ENCODE results near the gene TGM2. TPM values are rescaled to one million over a fixed set of nuclear protein-coding genes. Genes with fewer than 3 reads are reported as not detected.

The TGM2 gene
- total RNA-seq, 1 donor from 2014 or later = 135 TPM

DNA sequence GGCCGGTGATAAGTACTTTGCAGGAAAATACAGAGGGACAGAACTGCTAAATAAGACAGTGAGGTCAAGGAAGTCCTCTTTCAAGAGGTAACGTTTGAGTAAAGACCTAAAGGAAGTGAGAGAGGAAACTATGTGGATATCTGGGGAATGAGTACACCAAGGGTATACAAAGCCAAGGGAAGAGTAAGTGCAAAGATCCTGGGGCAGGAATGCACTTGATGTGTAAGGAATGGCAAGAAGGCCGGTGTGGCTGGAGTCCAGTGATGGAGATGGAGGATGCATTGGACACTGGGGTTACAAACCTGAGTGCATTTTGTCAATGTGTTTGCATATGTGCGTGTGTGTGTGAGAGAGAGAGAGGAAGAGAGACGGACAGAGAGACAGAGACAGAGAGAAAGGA is 32.1 kb upstream of the TGM2 start:
- Histone ChIP-seq H3K27me3 (ENCODE audit: control insufficient read depth, insufficient read depth, low read length) (no peaks in the 10 kb centered on the region), H3K36me3 (ENCODE audit: control insufficient read depth, insufficient read depth, low read length) (no peaks in the 10 kb centered on the region), H3K4me3 (ENCODE audit: low read depth, low read length) (no peak overlapping the region)
- TF ChIP-seq, protein P1, sequence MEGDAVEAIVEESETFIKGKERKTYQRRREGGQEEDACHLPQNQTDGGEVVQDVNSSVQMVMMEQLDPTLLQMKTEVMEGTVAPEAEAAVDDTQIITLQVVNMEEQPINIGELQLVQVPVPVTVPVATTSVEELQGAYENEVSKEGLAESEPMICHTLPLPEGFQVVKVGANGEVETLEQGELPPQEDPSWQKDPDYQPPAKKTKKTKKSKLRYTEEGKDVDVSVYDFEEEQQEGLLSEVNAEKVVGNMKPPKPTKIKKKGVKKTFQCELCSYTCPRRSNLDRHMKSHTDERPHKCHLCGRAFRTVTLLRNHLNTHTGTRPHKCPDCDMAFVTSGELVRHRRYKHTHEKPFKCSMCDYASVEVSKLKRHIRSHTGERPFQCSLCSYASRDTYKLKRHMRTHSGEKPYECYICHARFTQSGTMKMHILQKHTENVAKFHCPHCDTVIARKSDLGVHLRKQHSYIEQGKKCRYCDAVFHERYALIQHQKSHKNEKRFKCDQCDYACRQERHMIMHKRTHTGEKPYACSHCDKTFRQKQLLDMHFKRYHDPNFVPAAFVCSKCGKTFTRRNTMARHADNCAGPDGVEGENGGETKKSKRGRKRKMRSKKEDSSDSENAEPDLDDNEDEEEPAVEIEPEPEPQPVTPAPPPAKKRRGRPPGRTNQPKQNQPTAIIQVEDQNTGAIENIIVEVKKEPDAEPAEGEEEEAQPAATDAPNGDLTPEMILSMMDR (IDR thresholded peaks at IDR 0.05; ENCODE audit: insufficient read depth, low read length, poor library complexity, severe bottlenecking) = no peak
- no peak for DNase-seq (ENCODE audit: low read depth)

DNA sequence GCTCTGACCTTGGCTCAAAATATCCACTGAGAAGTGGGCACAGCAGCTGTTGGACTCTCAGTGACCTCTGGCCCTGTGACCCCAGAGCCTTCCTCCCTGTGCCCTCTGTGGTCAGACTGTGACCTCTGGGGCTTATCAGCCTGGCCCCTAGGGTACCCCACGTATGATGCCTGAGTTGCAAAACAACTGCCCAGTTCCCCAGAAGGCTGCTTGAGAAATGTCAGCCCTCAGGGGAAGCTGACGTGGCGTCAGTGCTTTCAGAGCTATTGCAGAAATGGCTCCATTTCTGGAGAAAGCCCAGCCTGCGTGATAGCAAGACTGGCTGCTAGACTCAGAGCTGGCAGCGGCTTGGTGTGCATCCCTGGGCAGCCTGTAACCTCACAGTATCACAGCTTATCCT is 31.5 kb upstream of the TGM2 start:
- Histone ChIP-seq H3K36me3 (ENCODE audit: control insufficient read depth, insufficient read depth, low read length) (no peaks in the 10 kb centered on the region), H3K27me3 (ENCODE audit: control insufficient read depth, insufficient read depth, low read length) (no peaks in the 10 kb centered on the region), H3K4me3 (ENCODE audit: low read depth, low read length) (no peak overlapping the region)
- TF ChIP-seq, protein P1 (IDR thresholded peaks at IDR 0.05; ENCODE audit: insufficient read depth, low read length, poor library complexity, severe bottlenecking) = no peak
- DNase-seq (ENCODE audit: low read depth) = no peak

DNA sequence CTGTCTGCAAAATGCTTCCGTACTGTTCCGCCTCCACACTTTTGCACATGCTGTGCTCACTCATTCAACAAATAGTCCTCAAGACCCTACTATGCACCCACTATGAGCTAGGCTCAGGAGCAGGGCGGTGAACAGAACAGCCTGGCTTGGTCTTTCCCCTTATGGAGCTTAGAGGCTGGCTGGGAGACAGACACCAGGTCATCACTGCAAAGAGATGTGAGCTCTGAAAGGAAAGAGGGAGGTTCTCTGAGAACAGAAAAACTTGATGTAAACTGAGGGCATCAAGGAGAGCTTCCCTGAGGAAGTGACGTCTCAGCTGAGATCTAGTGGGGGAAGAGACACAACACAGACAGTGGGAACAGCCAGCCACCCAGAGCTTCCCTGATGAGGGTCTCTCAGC is 31.0 kb upstream of the TGM2 start:
- H3K4me3 ChIP-seq (ENCODE audit: low read depth, low read length) = no peak overlapping the region
- TF ChIP-seq, protein P1 (IDR thresholded peaks at IDR 0.05; ENCODE audit: insufficient read depth, low read length, poor library complexity, severe bottlenecking) = no peak
- H3K36me3 ChIP-seq (ENCODE audit: control insufficient read depth, insufficient read depth, low read length) = no peaks in the 10 kb centered on the region
- DNase-seq (ENCODE audit: low read depth) = no peak
- no peaks in the 10 kb centered on the region for H3K27me3 ChIP-seq (ENCODE audit: control insufficient read depth, insufficient read depth, low read length)

DNA sequence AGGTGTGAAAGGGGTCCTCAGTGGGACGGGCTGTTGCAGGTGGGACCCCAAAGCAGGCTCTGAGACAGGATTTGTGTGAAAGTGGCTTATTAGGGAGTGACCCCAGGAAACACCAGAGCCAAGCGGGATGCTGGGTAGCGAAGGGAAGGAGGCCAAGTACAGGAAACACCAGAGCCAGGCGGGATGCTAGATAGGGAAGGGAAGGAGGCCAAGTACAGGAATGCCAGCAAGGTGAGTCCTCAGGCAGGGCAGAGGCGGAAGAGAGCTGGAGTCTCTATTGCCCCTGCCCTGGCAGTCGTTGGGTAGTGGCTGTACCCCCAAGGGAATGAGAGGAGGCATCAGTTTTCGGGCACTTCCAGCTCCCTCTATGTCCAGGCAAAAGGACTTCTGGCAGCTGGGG is 30.5 kb upstream of the TGM2 start:
- Histone ChIP-seq H3K36me3 (ENCODE audit: control insufficient read depth, insufficient read depth, low read length) (no peaks in the 10 kb centered on the region), H3K27me3 (ENCODE audit: control insufficient read depth, insufficient read depth, low read length) (no peaks in the 10 kb centered on the region), H3K4me3 (ENCODE audit: low read depth, low read length) (no peak overlapping the region)
- TF ChIP-seq, protein P1 (IDR thresholded peaks at IDR 0.05; ENCODE audit: insufficient read depth, low read length, poor library complexity, severe bottlenecking) = no peak
- DNase-seq (ENCODE audit: low read depth) = no peak

DNA sequence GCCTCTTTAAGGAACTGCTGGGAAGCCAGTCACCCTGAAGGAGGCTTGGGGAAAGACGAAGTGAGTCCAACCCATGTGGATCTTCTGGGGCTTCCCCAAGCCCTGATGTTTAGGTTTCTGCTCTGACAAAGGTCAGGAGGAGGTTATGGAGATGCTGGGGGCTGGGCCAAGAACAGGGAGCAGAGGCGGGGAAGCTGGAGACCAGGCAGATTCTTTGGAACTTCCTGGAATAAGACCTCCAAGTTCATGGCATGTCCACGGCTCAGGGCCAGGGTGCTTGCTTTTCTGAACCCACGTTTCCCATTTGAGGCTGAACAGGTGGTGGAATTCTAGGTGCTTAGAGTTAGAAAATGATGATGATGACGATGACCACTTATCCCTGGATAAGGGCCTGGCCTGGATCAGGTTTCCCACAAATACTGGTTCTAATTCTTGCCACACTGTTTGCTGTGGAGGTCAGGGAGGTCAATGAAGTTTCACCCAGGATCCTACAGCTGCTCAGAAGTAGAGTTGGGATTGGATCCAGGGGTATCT is 30.0 kb upstream of the TGM2 start:
- Histone ChIP-seq H3K4me3 (ENCODE audit: low read depth, low read length) (no peak overlapping the region), H3K27me3 (ENCODE audit: control insufficient read depth, insufficient read depth, low read length) (no peaks in the 10 kb centered on the region), H3K36me3 (ENCODE audit: control insufficient read depth, insufficient read depth, low read length) (no peaks in the 10 kb centered on the region)
- no peak for DNase-seq (ENCODE audit: low read depth)
- TF ChIP-seq, protein P1 (IDR thresholded peaks at IDR 0.05; ENCODE audit: insufficient read depth, low read length, poor library complexity, severe bottlenecking) = no peak

DNA sequence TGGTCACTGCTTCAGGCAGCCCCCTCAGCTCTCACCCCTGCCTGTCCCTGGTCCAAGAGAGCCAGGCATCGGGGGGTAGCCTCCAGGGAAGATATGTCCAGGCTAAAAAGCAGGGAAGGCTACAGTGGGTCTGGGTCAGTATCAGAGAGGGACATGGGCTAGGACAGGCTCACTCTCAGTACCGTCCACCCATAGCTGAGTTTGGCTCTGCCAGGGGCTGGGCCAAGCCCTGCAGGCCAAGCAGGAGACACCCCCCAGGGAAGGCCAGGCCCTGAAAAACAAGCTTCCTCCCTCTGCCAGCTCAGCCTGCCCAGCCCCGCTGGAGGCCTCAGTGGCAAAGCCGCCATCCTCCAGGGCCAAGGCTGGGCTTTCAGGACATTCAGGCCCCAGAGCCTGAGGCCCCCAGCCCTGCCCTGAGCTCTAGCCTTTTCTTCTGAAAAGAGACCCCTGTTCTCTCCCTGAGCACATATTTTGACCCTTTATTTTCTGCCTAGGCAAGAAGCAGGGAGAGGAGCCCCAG is 28.6 kb upstream of the TGM2 start:
- no peak for DNase-seq (ENCODE audit: low read depth)
- Histone ChIP-seq H3K36me3 (ENCODE audit: control insufficient read depth, insufficient read depth, low read length) (no peaks in the 10 kb centered on the region), H3K27me3 (ENCODE audit: control insufficient read depth, insufficient read depth, low read length) (no peaks in the 10 kb centered on the region), H3K4me3 (ENCODE audit: low read depth, low read length) (no peak overlapping the region)
- TF ChIP-seq, protein P1 (IDR thresholded peaks at IDR 0.05; ENCODE audit: insufficient read depth, low read length, poor library complexity, severe bottlenecking) = no peak

Data from kidney epithelial cell (primary cell).